Measurements from ENCODE around the gene NDUFA11. TPM values are rescaled to one million over a fixed set of nuclear protein-coding genes. Genes with fewer than 3 reads are reported as not detected.

Gene NDUFA11
- polyA plus RNA-seq, 1 of the 3 experiments (the other 2 are of a cell fraction): 534 TPM

GRCh38 chr19:5935473-5936291 lies 32.1 kb upstream of the NDUFA11 start:
- peaks cover 18 to 38% of the 10 kb centered on the region in 2 experiments for H3K36me3 ChIP-seq (replicated peaks in 1 of 2; ENCODE audit: control insufficient read depth in 1 of 2, insufficient read depth in 2 of 2, low read length in 1 of 2)
- TF ChIP-seq MAX (IDR thresholded peaks at IDR 0.05; ENCODE audit: low read depth): no peak
- no peak for TF ChIP-seq YY1 (IDR thresholded peaks at IDR 0.05; ENCODE audit: low read depth)
- TF ChIP-seq RCOR1 (IDR thresholded peaks at IDR 0.05; ENCODE audit: low read length): no peak
- TF ChIP-seq CHD2 (IDR thresholded peaks at IDR 0.05; ENCODE audit: low read length, partially characterized antibody): no peak
- no peak for TF ChIP-seq GABPA (IDR thresholded peaks at IDR 0.05; ENCODE audit: low read depth)
- no peak for TF ChIP-seq EZH2phosphoT487 (IDR thresholded peaks at IDR 0.05; ENCODE audit: borderline replicate concordance, low read depth)
- TF ChIP-seq, protein P1, sequence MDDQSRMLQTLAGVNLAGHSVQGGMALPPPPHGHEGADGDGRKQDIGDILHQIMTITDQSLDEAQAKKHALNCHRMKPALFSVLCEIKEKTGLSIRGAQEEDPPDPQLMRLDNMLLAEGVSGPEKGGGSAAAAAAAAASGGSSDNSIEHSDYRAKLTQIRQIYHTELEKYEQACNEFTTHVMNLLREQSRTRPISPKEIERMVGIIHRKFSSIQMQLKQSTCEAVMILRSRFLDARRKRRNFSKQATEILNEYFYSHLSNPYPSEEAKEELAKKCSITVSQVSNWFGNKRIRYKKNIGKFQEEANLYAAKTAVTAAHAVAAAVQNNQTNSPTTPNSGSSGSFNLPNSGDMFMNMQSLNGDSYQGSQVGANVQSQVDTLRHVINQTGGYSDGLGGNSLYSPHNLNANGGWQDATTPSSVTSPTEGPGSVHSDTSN (IDR thresholded peaks at IDR 0.05): no peak
- TF ChIP-seq RXRA (IDR thresholded peaks at IDR 0.05; ENCODE audit: borderline replicate concordance, low read depth): no peak
- H3K4me1 ChIP-seq (ENCODE audit: control insufficient read depth in 1 of 2, insufficient read depth in 2 of 2, low read depth in 1 of 2, low read length in 1 of 2): peaks cover 13 to 68% of the 10 kb centered on the region in 2 experiments
- no peaks in the 10 kb centered on the region for H3K9me2 ChIP-seq
- no peaks in the 10 kb centered on the region for H3K9me3 ChIP-seq
- peak overlapping the region; percentile 45 to 94; a peak in 3 of 4 replicates for H3K27ac ChIP-seq (ENCODE audit: low read depth in 2 of 2, low read length in 1 of 2)
- no peaks in the 10 kb centered on the region for H3K27me3 ChIP-seq (ENCODE audit: insufficient read depth)
- 79% methylated on average over 12 of the region's 25 CpGs for WGBS (ENCODE audit: low lambda C conversion rate)
- ChIA-PET CTCF (interaction anchor here (0.6 to 6.2 kb wide), 12 partner anchors 15 to 1117 kb away, joined by 3 to 44 read pairs (median 6); partner anchors contain the start of genes NDUFA11 and NRTN), POLR2A (interaction anchor here (0.9 to 1.5 kb wide), 4 partner anchors 23 to 107 kb away, joined by 4 to 10 read pairs (median 5); partner anchors contain the start of genes NDUFA11 and VMAC)
- H3K4me3 ChIP-seq (ENCODE audit: low read depth in 2 of 2, low read length in 1 of 2): no peak overlapping the region
- no peak overlapping the region; the same call in 1 of the 2 replicates for H3K9ac ChIP-seq
- peak; percentile 74 for DNase-seq
- H3K79me2 ChIP-seq (ENCODE audit: insufficient read depth): peaks cover 21% of the 10 kb centered on the region; the same call in 1 of the 2 replicates
- H3K4me2 ChIP-seq: peak overlapping the region; percentile 47; the same call in 1 of the 2 replicates
- H2AFZ ChIP-seq (ENCODE audit: low read depth): no peak overlapping the region
- no peaks in the 10 kb centered on the region for H3F3A ChIP-seq (replicated peaks; ENCODE audit: insufficient read depth)
- peaks cover 23% of the 10 kb centered on the region; the same call in 1 of the 2 replicates for H4K20me1 ChIP-seq (ENCODE audit: insufficient read depth)

GRCh38 chr19:5934774-5935472 lies 31.3 kb upstream of the NDUFA11 start:
- H3F3A ChIP-seq (replicated peaks; ENCODE audit: insufficient read depth): no peaks in the 10 kb centered on the region
- H3K4me3 ChIP-seq (ENCODE audit: low read depth in 2 of 2, low read length in 1 of 2): no peak overlapping the region
- TF ChIP-seq ELF1 (IDR thresholded peaks at IDR 0.05): no peak
- TF ChIP-seq RCOR1 (IDR thresholded peaks at IDR 0.05; ENCODE audit: low read length): peak; percentile 69; the same call in 1 of the 2 replicates
- TF ChIP-seq, protein P2, sequence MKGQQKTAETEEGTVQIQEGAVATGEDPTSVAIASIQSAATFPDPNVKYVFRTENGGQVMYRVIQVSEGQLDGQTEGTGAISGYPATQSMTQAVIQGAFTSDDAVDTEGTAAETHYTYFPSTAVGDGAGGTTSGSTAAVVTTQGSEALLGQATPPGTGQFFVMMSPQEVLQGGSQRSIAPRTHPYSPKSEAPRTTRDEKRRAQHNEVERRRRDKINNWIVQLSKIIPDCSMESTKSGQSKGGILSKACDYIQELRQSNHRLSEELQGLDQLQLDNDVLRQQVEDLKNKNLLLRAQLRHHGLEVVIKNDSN (IDR thresholded peaks at IDR 0.05; ENCODE audit: borderline replicate concordance, low read depth): peak; percentile 43; the same call in 1 of the 2 replicates
- peak in 1 of 2 experiments; percentile 75; a peak in 1 of 4 replicates for TF ChIP-seq EP300 (IDR thresholded peaks at IDR 0.05; ENCODE audit: borderline replicate concordance in 1 of 2, low read depth in 1 of 2, low read length in 1 of 2)
- peak; percentile 39; the same call in 1 of the 2 replicates for TF ChIP-seq GATA2 (CRISPR knock-in tag; IDR thresholded peaks at IDR 0.05)
- TF ChIP-seq, protein P3, sequence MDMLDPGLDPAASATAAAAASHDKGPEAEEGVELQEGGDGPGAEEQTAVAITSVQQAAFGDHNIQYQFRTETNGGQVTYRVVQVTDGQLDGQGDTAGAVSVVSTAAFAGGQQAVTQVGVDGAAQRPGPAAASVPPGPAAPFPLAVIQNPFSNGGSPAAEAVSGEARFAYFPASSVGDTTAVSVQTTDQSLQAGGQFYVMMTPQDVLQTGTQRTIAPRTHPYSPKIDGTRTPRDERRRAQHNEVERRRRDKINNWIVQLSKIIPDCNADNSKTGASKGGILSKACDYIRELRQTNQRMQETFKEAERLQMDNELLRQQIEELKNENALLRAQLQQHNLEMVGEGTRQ (IDR thresholded peaks at IDR 0.05; ENCODE audit: borderline replicate concordance, low read depth, low read length): no peak
- TF ChIP-seq TCF12 (IDR thresholded peaks at IDR 0.05): peak; percentile 55
- peak; percentile 32 for TF ChIP-seq CHD2 (IDR thresholded peaks at IDR 0.05; ENCODE audit: low read length, partially characterized antibody)
- TF ChIP-seq RAD21 (IDR thresholded peaks at IDR 0.05; ENCODE audit: low read length): no peak
- peaks cover 23% of the 10 kb centered on the region; the same call in 1 of the 2 replicates for H4K20me1 ChIP-seq (ENCODE audit: insufficient read depth)
- ChIA-PET POLR2A (interaction anchor here (1.1 to 1.5 kb wide), 2 partner anchors 31 to 107 kb away, joined by 6 to 10 read pairs; partner anchors contain the start of genes NDUFA11 and VMAC), CTCF (interaction anchor here (0.7 to 6.2 kb wide), 14 partner anchors 16 to 144 kb away, joined by 3 to 44 read pairs (median 5); partner anchors contain the start of genes DUS3L, NDUFA11 and NRTN)
- H3K27ac ChIP-seq (ENCODE audit: low read depth in 2 of 2, low read length in 1 of 2): peak overlapping the region; percentile 45 to 94
- no peak overlapping the region for H2AFZ ChIP-seq (ENCODE audit: low read depth)
- no peak overlapping the region; the same call in 1 of the 2 replicates for H3K9ac ChIP-seq
- no peaks in the 10 kb centered on the region for H3K9me2 ChIP-seq
- H3K36me3 ChIP-seq (replicated peaks in 1 of 2; ENCODE audit: control insufficient read depth in 1 of 2, insufficient read depth in 2 of 2, low read length in 1 of 2): peaks cover 18 to 36% of the 10 kb centered on the region in 2 experiments
- H3K9me3 ChIP-seq: no peaks in the 10 kb centered on the region
- peaks cover 13 to 67% of the 10 kb centered on the region in 2 experiments for H3K4me1 ChIP-seq (ENCODE audit: control insufficient read depth in 1 of 2, insufficient read depth in 2 of 2, low read depth in 1 of 2, low read length in 1 of 2)
- 42% methylated on average over 15 of the region's 16 CpGs for WGBS (ENCODE audit: low lambda C conversion rate)
- DNase-seq: peak; percentile 91
- H3K27me3 ChIP-seq (ENCODE audit: insufficient read depth): no peaks in the 10 kb centered on the region
- H3K79me2 ChIP-seq (ENCODE audit: insufficient read depth): peaks cover 21% of the 10 kb centered on the region; the same call in 1 of the 2 replicates
- H3K4me2 ChIP-seq: peak overlapping the region; percentile 47; the same call in 1 of the 2 replicates
